Activated naive CD4-positive, alpha-beta T cell treated with anti-CD3 and anti-CD28 coated beads, Interleukin-2, amount 10 ng/mL, durations not matched to agents 7 days and 5 days (primary cell): Measurements from ENCODE around the gene GPA33.

Experiments used
- CTCF ChIA-PET: fragments of 350-600 bp; sonication (Branson Sonifier 250); formaldehyde crosslinking; loops from one replicate; lab custom pipeline; 2021; ENCODE audit warnings: antibody characterized with exemption; lab: Charles Lee
- DNase-seq: peaks from one replicate; pipeline ENCODE4 v3.0.0-alpha.2; 2020
- H3K27ac Mint-ChIP-seq: one replicate; pipeline ENCODE4 v1.8.0; 2021; ENCODE audit warnings: mild to moderate bottlenecking, moderate library complexity, mixed read lengths
- H3K27me3 Mint-ChIP-seq: one replicate; pipeline ENCODE4 v1.8.0; 2021; ENCODE audit warnings: mild to moderate bottlenecking, mixed read lengths
- H3K36me3 Mint-ChIP-seq: one replicate; pipeline ENCODE4 v1.8.0; 2021; ENCODE audit warnings: mixed read lengths
- H3K4me1 Mint-ChIP-seq: one replicate; pipeline ENCODE4 v1.8.0; 2021; ENCODE audit warnings: mixed read lengths
- H3K4me3 Mint-ChIP-seq: one replicate; pipeline ENCODE4 v1.8.0; 2021; ENCODE audit warnings: mild to moderate bottlenecking, moderate library complexity, mixed read lengths
- H3K9me3 Mint-ChIP-seq: one replicate; pipeline ENCODE4 v1.8.0; 2021; ENCODE audit warnings: mixed read lengths

GPA33 gene

DNA sequence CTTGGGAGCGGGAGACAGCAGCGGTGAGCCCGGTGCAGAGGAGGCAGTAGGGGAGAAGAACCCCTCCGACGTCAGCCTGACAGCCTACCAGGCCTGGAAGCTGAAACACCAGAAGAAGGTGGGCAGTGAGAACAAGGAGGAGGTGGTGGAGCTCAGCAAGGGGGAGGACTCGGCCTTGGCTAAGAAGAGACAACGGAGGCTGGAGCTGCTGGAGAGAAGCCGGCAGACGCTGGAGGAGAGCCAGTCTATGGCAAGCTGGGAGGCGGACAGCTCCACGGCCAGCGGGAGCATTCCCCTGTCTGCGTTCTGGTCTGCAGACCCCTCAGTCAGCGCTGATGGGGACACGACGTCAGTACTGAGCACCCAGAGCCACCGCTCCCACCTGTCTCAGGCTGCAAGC is 36.6 kb upstream of the GPA33 start:
- no peaks in the 10 kb centered on the region for H3K36me3 Mint-ChIP-seq
- peaks cover 60% of the 10 kb centered on the region for H3K27me3 Mint-ChIP-seq
- H3K4me3 Mint-ChIP-seq: no peak overlapping the region
- no peak for DNase-seq
- no peaks in the 10 kb centered on the region for H3K9me3 Mint-ChIP-seq
- CTCF ChIA-PET: interaction anchor here (0.9 to 2.0 kb wide), 8 partner anchors 39 to 217 kb away, joined by 3 to 5 read pairs (median 3); partner anchors contain the start of gene POU2F1
- no peak overlapping the region for H3K27ac Mint-ChIP-seq
- H3K4me1 Mint-ChIP-seq: peaks cover 2% of the 10 kb centered on the region

DNA sequence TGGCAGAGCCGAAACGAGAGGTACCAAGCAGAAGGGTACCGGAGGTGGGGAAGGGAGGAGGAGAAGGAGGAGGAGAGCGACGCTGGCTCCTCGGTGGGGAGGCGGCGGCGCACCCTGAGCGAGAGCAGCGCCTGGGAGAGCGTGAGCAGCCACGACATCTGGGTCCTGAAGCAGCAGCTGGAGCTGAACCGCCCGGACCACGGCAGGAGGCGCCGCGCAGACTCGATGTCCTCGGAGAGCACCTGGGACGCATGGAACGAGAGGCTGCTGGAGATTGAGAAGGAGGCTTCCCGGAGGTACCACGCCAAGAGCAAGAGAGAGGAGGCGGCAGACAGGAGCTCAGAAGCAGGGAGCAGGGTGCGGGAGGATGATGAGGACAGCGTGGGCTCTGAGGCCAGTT is 36.1 kb upstream of the GPA33 start:
- CTCF ChIA-PET: interaction anchor here (0.9 to 3.2 kb wide), 7 partner anchors 60 to 94 kb away, joined by 3 to 39 read pairs (median 3); partner anchors contain the start of gene POU2F1
- Mint-ChIP-seq H3K36me3 (no peaks in the 10 kb centered on the region), H3K27me3 (peaks cover 60% of the 10 kb centered on the region), H3K27ac (no peak overlapping the region), H3K4me3 (no peak overlapping the region), H3K4me1 (peaks cover 6% of the 10 kb centered on the region), H3K9me3 (no peaks in the 10 kb centered on the region)
- no peak for DNase-seq

DNA sequence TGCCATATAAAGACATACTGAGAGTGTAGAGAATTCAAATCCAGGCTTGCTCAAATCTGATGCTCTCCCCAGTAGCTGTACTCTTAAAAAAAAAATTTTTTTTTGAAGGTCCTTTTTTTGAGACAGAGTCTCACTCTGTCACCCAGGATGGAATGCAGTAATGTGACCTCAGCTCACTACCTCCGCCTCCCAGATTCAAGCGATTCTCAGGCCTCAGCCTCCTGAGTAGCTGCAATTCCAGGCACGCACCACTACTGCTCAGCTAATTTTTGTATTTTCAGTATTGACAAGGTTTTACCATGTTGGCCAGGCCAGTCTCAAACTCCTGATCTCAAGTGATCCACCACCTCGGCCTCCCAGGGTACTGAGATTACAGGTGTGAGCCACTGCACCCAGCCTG is 32.4 kb upstream of the GPA33 start:
- H3K27ac Mint-ChIP-seq: no peak overlapping the region
- no peak overlapping the region for H3K4me3 Mint-ChIP-seq
- CTCF ChIA-PET: interaction anchor here (1.0 to 3.8 kb wide), 5 partner anchors 56 to 130 kb away, joined by 3 to 36 read pairs (median 6); no protein-coding TSS in a partner anchor
- no peaks in the 10 kb centered on the region for H3K9me3 Mint-ChIP-seq
- peaks cover 57% of the 10 kb centered on the region for H3K27me3 Mint-ChIP-seq
- DNase-seq: no peak
- no peaks in the 10 kb centered on the region for H3K36me3 Mint-ChIP-seq
- peaks cover 12% of the 10 kb centered on the region for H3K4me1 Mint-ChIP-seq

DNA sequence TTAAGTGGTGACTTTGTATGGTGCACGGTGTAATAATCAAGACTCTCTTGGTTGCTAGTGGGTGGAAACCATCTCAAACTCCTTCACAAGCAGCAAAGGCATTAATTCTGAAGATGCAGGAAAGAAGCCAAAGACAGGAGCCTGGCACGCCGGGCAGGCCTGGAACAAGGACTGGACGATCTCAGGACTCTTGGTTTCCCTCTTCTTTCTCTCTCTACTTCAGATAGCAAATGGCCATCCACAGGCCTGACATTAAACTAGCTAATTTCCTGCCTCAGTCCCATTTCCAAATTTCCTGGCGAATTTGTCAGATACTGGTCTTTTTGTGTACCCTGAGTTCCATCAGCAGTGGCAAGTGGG is 31.9 kb upstream of the GPA33 start:
- Mint-ChIP-seq H3K27me3 (peaks cover 57% of the 10 kb centered on the region), H3K9me3 (no peaks in the 10 kb centered on the region), H3K4me3 (peak overlapping the region; percentile 77), H3K4me1 (peaks cover 12% of the 10 kb centered on the region), H3K36me3 (no peaks in the 10 kb centered on the region), H3K27ac (no peak overlapping the region)
- CTCF ChIA-PET: interaction anchor here (1.0 to 3.8 kb wide), 7 partner anchors 53 to 130 kb away, joined by 3 to 36 read pairs (median 6); no protein-coding TSS in a partner anchor
- DNase-seq: no peak

DNA sequence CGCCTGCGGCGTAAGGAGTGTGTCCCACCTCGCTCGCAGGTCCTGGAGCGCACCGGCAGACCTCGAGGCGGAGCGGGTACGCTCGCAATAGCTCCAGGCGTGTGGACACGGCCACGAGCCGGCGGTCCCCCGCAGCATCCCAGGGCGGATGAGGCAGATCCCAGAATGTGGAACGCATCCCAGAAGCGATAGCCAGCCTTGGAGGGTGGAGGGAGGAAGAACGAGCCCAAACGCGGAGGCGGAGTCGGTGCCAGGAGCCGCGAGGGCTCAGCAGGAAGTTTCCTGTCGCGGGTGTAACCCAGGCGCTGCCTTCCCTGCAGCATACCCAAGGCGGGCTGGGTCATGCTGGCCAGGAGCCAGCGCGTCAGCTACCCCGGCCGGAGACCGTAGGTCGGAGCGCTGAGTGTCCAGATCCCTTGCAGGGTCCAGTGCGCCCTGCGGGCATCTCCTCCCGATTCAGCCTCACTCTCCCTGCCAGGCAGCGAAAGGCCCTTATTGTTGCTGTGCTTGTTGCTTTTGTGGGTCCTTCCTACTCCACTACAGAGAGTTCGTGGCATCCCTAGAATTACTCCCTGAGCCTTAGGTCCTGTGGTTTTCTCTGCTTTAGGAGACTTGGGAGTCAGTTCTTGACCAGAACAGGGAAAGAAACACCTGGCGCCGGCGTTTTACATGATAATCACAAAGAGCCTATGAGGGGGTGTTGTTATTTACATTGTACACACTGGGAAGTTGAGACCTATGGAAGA is 31.4 kb upstream of the GPA33 start:
- Mint-ChIP-seq H3K36me3 (no peaks in the 10 kb centered on the region), H3K27me3 (peaks cover 54% of the 10 kb centered on the region), H3K4me1 (peaks cover 12% of the 10 kb centered on the region), H3K4me3 (peak overlapping the region; percentile 77), H3K27ac (peak overlapping the region; percentile 53), H3K9me3 (no peaks in the 10 kb centered on the region)
- CTCF ChIA-PET: interaction anchor here (0.7 to 3.8 kb wide), 14 partner anchors 9 to 212 kb away, joined by 3 to 36 read pairs (median 4); no protein-coding TSS in a partner anchor
- peak; percentile 59 for DNase-seq

DNA sequence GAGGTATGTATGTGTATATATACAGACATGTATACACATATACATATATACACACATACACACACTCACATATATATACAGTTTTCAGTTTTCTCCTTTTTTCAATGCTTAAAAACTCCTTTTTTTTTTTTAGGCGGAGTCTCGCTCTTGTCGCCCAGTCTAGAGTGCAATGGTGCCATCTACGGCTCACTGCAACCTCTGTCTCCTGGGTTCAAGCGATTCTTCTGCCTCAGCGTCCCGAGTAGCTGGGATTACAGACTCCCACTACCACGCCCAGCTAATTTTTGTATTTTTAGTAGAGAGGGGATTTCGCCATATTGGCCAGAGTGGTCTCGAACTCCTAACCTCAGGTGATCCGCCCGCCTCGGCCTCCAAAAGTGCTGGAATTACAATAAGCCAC is 30.7 kb upstream of the GPA33 start:
- H3K4me3 Mint-ChIP-seq: peak overlapping the region; percentile 77
- CTCF ChIA-PET: interaction anchor here (0.7 to 3.8 kb wide), 12 partner anchors 9 to 211 kb away, joined by 3 to 36 read pairs (median 4); no protein-coding TSS in a partner anchor
- peak overlapping the region; percentile 6 for H3K27ac Mint-ChIP-seq
- peaks cover 12% of the 10 kb centered on the region for H3K4me1 Mint-ChIP-seq
- peak; percentile 53 for DNase-seq
- no peaks in the 10 kb centered on the region for H3K36me3 Mint-ChIP-seq
- no peaks in the 10 kb centered on the region for H3K9me3 Mint-ChIP-seq
- peaks cover 51% of the 10 kb centered on the region for H3K27me3 Mint-ChIP-seq

DNA sequence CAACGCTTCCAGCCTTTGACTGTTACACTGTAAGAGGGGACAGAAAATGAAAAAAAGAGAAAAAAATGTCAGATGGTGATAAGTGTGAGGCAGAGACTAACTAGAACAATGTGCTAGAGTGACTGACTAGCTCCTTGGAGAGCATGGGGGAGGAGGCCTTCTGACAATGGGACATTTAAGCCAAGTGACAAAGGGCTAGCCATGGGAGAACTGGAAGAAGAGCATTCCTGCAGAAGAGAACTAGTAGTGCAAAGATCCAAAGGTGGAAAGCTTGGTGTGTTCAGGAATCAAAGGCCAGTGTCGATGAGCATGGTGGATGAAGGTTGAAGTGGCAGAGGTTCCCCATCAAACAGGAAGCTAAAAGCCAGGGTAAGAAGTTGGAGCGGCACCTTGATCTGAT is 29.5 kb upstream of the GPA33 start:
- Mint-ChIP-seq H3K9me3 (no peaks in the 10 kb centered on the region), H3K4me3 (no peak overlapping the region), H3K27me3 (peaks cover 59% of the 10 kb centered on the region), H3K36me3 (no peaks in the 10 kb centered on the region), H3K27ac (no peak overlapping the region), H3K4me1 (peaks cover 12% of the 10 kb centered on the region)
- CTCF ChIA-PET: interaction anchor here (0.9 to 3.8 kb wide), 6 partner anchors 35 to 413 kb away, joined by 3 to 36 read pairs (median 4); partner anchors contain the start of gene POU2F1
- DNase-seq: no peak

DNA sequence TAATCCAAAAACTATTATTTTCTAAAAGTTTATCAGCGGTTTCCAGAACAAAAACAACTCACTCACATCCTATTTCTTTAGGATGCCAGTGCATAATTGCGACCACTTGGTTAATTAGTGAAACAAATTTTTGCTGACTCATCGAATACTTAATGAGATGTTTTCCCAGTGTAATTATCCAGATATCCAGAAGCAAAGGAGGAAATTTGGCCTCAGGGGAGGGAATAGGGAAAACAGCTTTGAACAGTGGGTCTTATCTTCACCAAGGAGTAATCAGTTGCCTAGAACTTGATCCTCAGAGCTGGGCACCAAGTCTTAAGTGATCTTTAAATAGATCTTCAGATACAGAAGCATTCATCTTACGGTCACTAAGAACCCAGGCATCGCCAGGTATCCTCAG is 28.0 kb upstream of the GPA33 start:
- DNase-seq: no peak
- CTCF ChIA-PET: interaction anchor here (0.7 to 0.9 kb wide), 2 partner anchors 53 to 59 kb away, joined by 3 to 5 read pairs; no protein-coding TSS in a partner anchor
- peaks cover 12% of the 10 kb centered on the region for H3K4me1 Mint-ChIP-seq
- H3K27ac Mint-ChIP-seq: no peak overlapping the region
- no peak overlapping the region for H3K4me3 Mint-ChIP-seq
- peaks cover 73% of the 10 kb centered on the region for H3K27me3 Mint-ChIP-seq
- H3K36me3 Mint-ChIP-seq: no peaks in the 10 kb centered on the region
- no peaks in the 10 kb centered on the region for H3K9me3 Mint-ChIP-seq

DNA sequence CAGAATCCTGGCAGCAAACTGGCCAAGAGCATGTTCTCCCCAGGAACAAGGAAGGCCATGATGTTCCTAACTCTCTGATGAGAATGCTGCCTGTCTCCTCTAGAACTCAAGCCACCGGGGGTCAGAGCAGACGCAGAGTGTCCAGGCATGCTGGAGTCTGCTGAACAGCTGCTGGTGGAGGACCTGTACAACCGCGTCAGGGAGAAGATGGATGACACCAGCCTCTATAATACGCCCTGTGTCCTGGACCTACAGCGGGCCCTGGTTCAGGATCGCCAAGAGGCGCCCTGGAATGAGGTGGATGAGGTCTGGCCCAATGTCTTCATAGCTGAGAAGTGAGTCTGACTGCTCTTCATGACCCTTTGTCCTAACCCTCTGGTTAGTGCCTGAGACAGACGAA is 27.0 kb upstream of the GPA33 start:
- H3K9me3 Mint-ChIP-seq: no peaks in the 10 kb centered on the region
- peaks cover 14% of the 10 kb centered on the region for H3K4me1 Mint-ChIP-seq
- DNase-seq: no peak
- CTCF ChIA-PET: no interaction called here
- H3K36me3 Mint-ChIP-seq: no peaks in the 10 kb centered on the region
- no peak overlapping the region for H3K27ac Mint-ChIP-seq
- H3K27me3 Mint-ChIP-seq: peaks cover 76% of the 10 kb centered on the region
- no peak overlapping the region for H3K4me3 Mint-ChIP-seq

DNA sequence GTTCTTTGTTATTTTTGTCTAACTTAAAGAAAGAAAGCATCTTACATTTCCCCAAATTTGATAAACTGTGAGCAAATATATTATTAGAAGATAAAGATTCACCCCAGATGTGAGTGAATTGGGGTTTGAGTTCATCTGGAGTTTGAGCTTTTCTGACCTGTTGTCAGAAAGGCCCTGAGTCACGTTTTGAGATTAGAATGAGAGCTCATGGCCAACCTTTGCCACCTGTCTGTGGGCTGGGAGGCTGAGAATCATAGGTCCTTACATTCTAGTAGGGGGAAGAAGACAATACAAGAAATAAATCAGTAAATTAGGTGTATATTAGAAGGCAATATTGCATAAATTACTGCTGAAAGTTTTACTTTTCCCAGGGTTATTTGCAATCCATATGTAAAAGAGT is 26.0 kb upstream of the GPA33 start:
- Mint-ChIP-seq H3K27me3 (peaks cover 70% of the 10 kb centered on the region), H3K27ac (no peak overlapping the region), H3K9me3 (no peaks in the 10 kb centered on the region), H3K4me3 (no peak overlapping the region), H3K36me3 (no peaks in the 10 kb centered on the region), H3K4me1 (peaks cover 14% of the 10 kb centered on the region)
- CTCF ChIA-PET: interaction anchor here (1.1 to 1.2 kb wide), 2 partner anchors 40 to 55 kb away, joined by 3 to 5 read pairs; no protein-coding TSS in a partner anchor
- no peak for DNase-seq

DNA sequence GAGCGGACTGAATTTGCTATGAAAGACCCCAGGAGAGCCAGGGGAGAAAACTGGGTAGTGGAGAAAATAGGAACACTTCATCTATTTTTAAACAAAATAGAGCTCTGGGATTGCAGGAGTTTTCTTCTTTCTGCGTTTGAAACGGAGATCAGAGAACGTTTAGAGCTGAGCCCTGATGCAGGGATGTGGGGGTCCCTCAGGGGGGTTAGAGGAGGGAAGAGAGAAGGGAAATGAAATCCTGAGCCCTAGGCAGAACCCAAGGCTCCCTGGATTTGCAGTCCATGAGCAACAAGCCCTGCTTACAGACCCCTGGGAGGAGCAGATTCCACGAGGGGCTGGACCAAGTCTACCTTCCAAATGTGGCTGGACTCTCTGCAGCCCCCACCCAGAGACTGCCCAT is 25.5 kb upstream of the GPA33 start:
- no peak overlapping the region for H3K4me3 Mint-ChIP-seq
- H3K27ac Mint-ChIP-seq: no peak overlapping the region
- peaks cover 65% of the 10 kb centered on the region for H3K27me3 Mint-ChIP-seq
- H3K9me3 Mint-ChIP-seq: peaks cover 3% of the 10 kb centered on the region
- CTCF ChIA-PET: interaction anchor here (1.1 to 1.2 kb wide), 2 partner anchors 39 to 54 kb away, joined by 3 to 5 read pairs; no protein-coding TSS in a partner anchor
- no peak for DNase-seq
- peaks cover 16% of the 10 kb centered on the region for H3K4me1 Mint-ChIP-seq
- H3K36me3 Mint-ChIP-seq: no peaks in the 10 kb centered on the region

DNA sequence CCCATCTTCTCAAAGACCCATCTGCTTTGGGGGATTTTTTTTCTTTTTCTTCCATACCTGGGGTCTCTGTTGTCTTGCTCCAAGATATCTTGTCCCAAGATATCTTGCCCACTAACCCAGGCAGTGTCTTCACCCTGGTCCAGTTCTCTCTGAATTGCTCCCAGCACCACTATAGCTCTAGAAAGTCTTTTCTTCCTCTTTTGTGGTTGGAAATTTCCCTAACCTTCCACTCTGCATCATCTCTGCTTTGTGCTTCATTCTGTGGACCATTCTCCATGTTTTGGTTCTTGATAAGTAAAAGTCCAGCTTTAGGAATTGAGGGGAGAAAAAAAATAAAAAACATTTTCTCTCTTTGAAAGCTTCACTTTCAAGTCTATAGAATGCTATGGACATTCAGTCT is 24.5 kb upstream of the GPA33 start:
- H3K9me3 Mint-ChIP-seq: peaks cover 11% of the 10 kb centered on the region
- DNase-seq: no peak
- no peak overlapping the region for H3K27ac Mint-ChIP-seq
- no peaks in the 10 kb centered on the region for H3K36me3 Mint-ChIP-seq
- no peak overlapping the region for H3K4me3 Mint-ChIP-seq
- peaks cover 25% of the 10 kb centered on the region for H3K4me1 Mint-ChIP-seq
- CTCF ChIA-PET: interaction anchor here (0.7 kb wide), 1 partner anchor 34 kb away, joined by 3 read pairs; no protein-coding TSS in a partner anchor
- H3K27me3 Mint-ChIP-seq: peaks cover 61% of the 10 kb centered on the region

DNA sequence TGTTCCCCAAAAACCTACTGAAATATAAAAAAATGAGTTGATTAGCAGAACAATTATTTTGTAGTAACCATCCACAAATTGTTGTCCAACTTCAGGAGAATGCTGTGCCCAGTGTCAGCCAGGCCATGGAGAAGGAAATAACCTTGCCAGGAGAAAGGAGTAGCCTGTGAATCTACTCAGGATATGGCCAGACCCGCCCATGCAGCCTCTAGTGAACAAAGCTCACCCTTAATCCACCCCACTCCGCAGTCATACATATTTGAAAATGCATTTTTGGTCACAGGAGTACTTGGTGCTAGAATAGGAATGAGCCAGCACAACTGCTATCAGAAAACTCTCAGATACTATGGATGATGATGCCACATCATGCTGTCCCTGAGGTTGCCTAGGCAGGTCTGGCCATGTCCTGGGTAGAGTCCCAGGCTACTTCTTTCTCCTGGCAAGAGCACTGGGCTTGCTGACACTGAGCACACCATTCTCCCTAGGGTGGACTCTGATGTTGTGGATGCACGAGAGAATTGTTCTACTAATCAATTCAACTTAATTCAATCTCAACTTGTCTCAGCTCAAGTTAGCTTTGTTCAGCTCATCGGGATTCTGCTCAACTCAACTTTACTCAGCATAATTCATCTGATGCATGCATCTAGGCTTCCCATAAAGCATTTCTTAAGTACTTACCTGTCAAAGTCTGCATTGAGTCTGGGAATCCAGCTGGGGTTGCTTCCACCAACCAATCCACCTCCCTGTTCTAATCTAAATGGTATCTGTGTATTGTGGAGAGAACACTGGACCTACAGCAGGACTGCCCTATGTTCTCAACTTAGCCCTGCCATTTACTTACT is 21.9 kb upstream of the GPA33 start:
- Mint-ChIP-seq H3K4me1 (peaks cover 47% of the 10 kb centered on the region), H3K4me3 (no peak overlapping the region), H3K27me3 (peaks cover 44% of the 10 kb centered on the region), H3K9me3 (peaks cover 11% of the 10 kb centered on the region), H3K36me3 (peaks cover 4% of the 10 kb centered on the region), H3K27ac (no peak overlapping the region)
- DNase-seq: no peak
- CTCF ChIA-PET: interaction anchor here (0.6 kb wide), 2 partner anchors 22 to 27 kb away, joined by 3 read pairs; no protein-coding TSS in a partner anchor

DNA sequence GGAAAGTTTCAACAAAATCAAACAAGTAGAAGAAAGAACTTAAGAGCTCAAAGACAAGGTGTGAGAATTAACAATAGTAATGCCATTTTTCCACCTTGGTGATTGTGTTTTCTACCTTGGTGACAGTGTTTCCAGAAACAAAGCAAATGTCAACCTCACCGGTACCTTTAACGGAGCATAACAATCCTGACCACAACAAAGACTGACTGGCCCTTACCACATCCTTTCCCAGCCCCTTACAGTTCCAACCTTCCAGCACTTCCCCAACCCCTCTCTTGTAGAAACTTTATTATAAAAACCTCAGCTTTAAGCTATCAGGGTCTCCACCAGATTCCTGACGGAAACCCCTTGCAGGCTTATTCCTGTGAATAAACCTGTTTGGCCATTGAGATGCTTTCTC is 20.4 kb upstream of the GPA33 start:
- Mint-ChIP-seq H3K27me3 (peaks cover 36% of the 10 kb centered on the region), H3K4me1 (peaks cover 50% of the 10 kb centered on the region), H3K4me3 (peak overlapping the region; percentile 5), H3K9me3 (peaks cover 11% of the 10 kb centered on the region), H3K27ac (peak overlapping the region; percentile 79), H3K36me3 (peaks cover 4% of the 10 kb centered on the region)
- peak; percentile 64 for DNase-seq
- CTCF ChIA-PET: interaction anchor here (1.3 to 1.6 kb wide), 2 partner anchors 44 to 110 kb away, joined by 4 read pairs; partner anchors contain the start of gene POU2F1
